ENCODE data around the gene ASB1.
"Not testable (repeated sequence)": the region's sequence is repeated elsewhere in the genome, so short reads cannot be mapped to it uniquely, and the experiment has no call there.

Gene ASB1

GRCh38 chr2:238403632-238404405 is 22.9 kb upstream of the ASB1 start:
- DNase-seq (ENCODE audit: low read depth), result no peak
- TF ChIP-seq CTCF (IDR thresholded peaks at IDR 0.05; ENCODE audit: control insufficient read depth, extremely low read depth, insufficient read depth), result no peak
- H3K4me3 ChIP-seq (ENCODE audit: low read depth, low read length), result no peak overlapping the region

- TF ChIP-seq CTCF (IDR thresholded peaks at IDR 0.05; ENCODE audit: control insufficient read depth, extremely low read depth, insufficient read depth), result no peak
- H3K4me3 ChIP-seq (ENCODE audit: low read depth, low read length), result no peak overlapping the region
- no peak for DNase-seq (ENCODE audit: low read depth)
Measured at GRCh38 chr2:238404406-238405216, 22.1 kb upstream of the ASB1 start.

GRCh38 chr2:238405217-238405555 is 21.5 kb upstream of the ASB1 start:
- not testable (repeated sequence) for DNase-seq (ENCODE audit: low read depth); H3K4me3 ChIP-seq (ENCODE audit: low read depth, low read length)

- TF ChIP-seq CTCF (IDR thresholded peaks at IDR 0.05; ENCODE audit: control insufficient read depth, extremely low read depth, insufficient read depth), result no peak
Measured at GRCh38 chr2:238406221-238406997, 20.3 kb upstream of the ASB1 start.

GRCh38 chr2:238406998-238407285 is 19.8 kb upstream of the ASB1 start:
- no peak for DNase-seq (ENCODE audit: low read depth)
- TF ChIP-seq CTCF (IDR thresholded peaks at IDR 0.05; ENCODE audit: control insufficient read depth, extremely low read depth, insufficient read depth), result no peak
- H3K4me3 ChIP-seq (ENCODE audit: low read depth, low read length), result no peak overlapping the region

More at GRCh38 chr2:238406221-238406997, 20.3 kb upstream of the ASB1 start:
- no peak for DNase-seq (ENCODE audit: low read depth)
- H3K4me3 ChIP-seq (ENCODE audit: low read depth, low read length), result no peak overlapping the region

- H3K4me3 ChIP-seq (ENCODE audit: low read depth, low read length), result no peak overlapping the region
- no peak for TF ChIP-seq CTCF (IDR thresholded peaks at IDR 0.05; ENCODE audit: control insufficient read depth, extremely low read depth, insufficient read depth)
- DNase-seq (ENCODE audit: low read depth), result no peak
Measured at GRCh38 chr2:238407566-238407965, 19.2 kb upstream of the ASB1 start.
